Keratinocyte (primary cell): ENCODE data around the gene TACC2. TPM values are rescaled to one million over a fixed set of nuclear protein-coding genes. Genes with fewer than 3 reads are reported as not detected.

Experiments
- DNase-seq: peaks from one replicate; pipeline ENCODE4 v3.0.0-alpha.2; 2011; ENCODE audit warnings: low read depth, missing footprints, low spot score
- FAIRE-seq: peaks from 2 replicates; lab custom pipeline; 2011; peaks lifted over from hg19 to GRCh38; lab: Jason Lieb, UNC
- H2AFZ ChIP-seq: 2 replicates; pipeline ENCODE4 v1.6.0; 2012; ENCODE audit warnings: low read length, control low read depth, inconsistent platforms; ENCODE audit not compliant: control insufficient read depth
- H3K27ac ChIP-seq: 2 replicates; pipeline ENCODE4 v1.5.1; 2011; ENCODE audit warnings: low read length; ENCODE audit not compliant: control insufficient read depth, insufficient read depth
- H3K27me3 ChIP-seq: 3 replicates; pipeline ENCODE4 v1.6.0; 2011; ENCODE audit warnings: low read length; ENCODE audit not compliant: control insufficient read depth, insufficient read depth; ENCODE audit errors: extremely low read depth
- H3K36me3 ChIP-seq, 2 experiments: 2 replicates in 1 of 2; 3 replicates in 1 of 2; pipeline ENCODE4 v1.5.1; 2011; ENCODE audit warnings: low read length in 2 of 2, mild to moderate bottlenecking in 1 of 2; ENCODE audit not compliant: control insufficient read depth in 2 of 2, insufficient read depth in 2 of 2; ENCODE audit errors: extremely low read depth in 1 of 2
- H3K4me1 ChIP-seq: 3 replicates; pipeline ENCODE4 v1.5.1; 2011; ENCODE audit warnings: low read length; ENCODE audit not compliant: control insufficient read depth, insufficient read depth; ENCODE audit errors: extremely low read depth
- H3K4me2 ChIP-seq: 3 replicates; pipeline ENCODE4 v1.6.0; 2011; ENCODE audit warnings: low read depth, low read length; ENCODE audit not compliant: control insufficient read depth, insufficient read depth; ENCODE audit errors: extremely low read depth
- H3K4me3 ChIP-seq, 3 experiments: fragments of 200-600 bp in 1 of 3; sonication (generic) in 1 of 3; 2 replicates in 2 of 3; 3 replicates in 1 of 3; pipeline ENCODE4 v1.5.1; 2011 to 2016; ENCODE audit warnings: low read length in 3 of 3, mild to moderate bottlenecking in 3 of 3, control low read depth in 2 of 3, inconsistent platforms in 1 of 3, low read depth in 1 of 3, mixed read lengths in 1 of 3, mixed run types in 1 of 3, moderate library complexity in 1 of 3; ENCODE audit not compliant: control insufficient read depth in 2 of 3, insufficient read depth in 2 of 3; ENCODE audit errors: extremely low read depth in 1 of 3
- H3K79me2 ChIP-seq: 2 replicates; pipeline ENCODE4 v1.6.0; 2012; ENCODE audit warnings: low read length; ENCODE audit not compliant: control insufficient read depth, insufficient read depth
- H3K9ac ChIP-seq: 3 replicates; pipeline ENCODE4 v1.6.0; 2011; ENCODE audit warnings: low read length; ENCODE audit not compliant: control insufficient read depth, insufficient read depth; ENCODE audit errors: extremely low read depth
- H3K9me1 ChIP-seq: 3 replicates; pipeline ENCODE4 v1.6.0; 2011; ENCODE audit warnings: low read length; ENCODE audit not compliant: control insufficient read depth, insufficient read depth; ENCODE audit errors: extremely low read depth
- H3K9me3 ChIP-seq: 2 replicates; pipeline ENCODE4 v1.5.1; 2012; ENCODE audit warnings: low read depth, low read length; ENCODE audit not compliant: control insufficient read depth
- H4K20me1 ChIP-seq: 3 replicates; pipeline ENCODE4 v1.6.0; 2011; ENCODE audit warnings: low read length; ENCODE audit not compliant: control insufficient read depth, insufficient read depth; ENCODE audit errors: extremely low read depth
- EZH2 ChIP-seq: IDR thresholded peaks from one replicate; pipeline ENCODE4 v1.6.1; 2012; ENCODE audit warnings: inconsistent platforms, mild to moderate bottlenecking, low read length, moderate library complexity
- dilution Hi-C: fragments of 300-500 bp; cut with MboI; formaldehyde crosslinking; loops from one replicate; pipeline ENCODE4 v1.7.0; 2020; ENCODE audit warnings: low sequenced_read_pairs; ENCODE audit not compliant: extremely low pct_ligation_motif_present
- polyA plus RNA-seq, 5 experiments: library from polyadenylated mRNA; depleted of rRNA in 3 of 5; stranded (reverse) in 3 of 5; stranded (forward) in 1 of 5; unstranded in 1 of 5; fragments of >200 nt; gene quantifications; 1 replicate in 1 of 5; 2 replicates in 3 of 5; 3 replicates in 1 of 5; pipeline versions ENCODE4 v1.2.1 to v1.2.3, GENCODE V29; 2011 to 2012; ENCODE audit warnings: missing spikeins in 2 of 5, low read depth in 1 of 5, low replicate concordance in 1 of 5
- TF ChIP-seq, protein P1 (sequence below), 3 experiments: IDR thresholded peaks in 1 of 3; conservative IDR thresholded peaks in 1 of 3; optimal IDR thresholded peaks in 1 of 3; 2 replicates in 2 of 3; 3 replicates in 1 of 3; pipeline versions ENCODE3 to v1.5.1; 2011; ENCODE audit warnings: low read length in 3 of 3, mild to moderate bottlenecking in 3 of 3, moderate library complexity in 2 of 3, control low read depth in 1 of 3, inconsistent platforms in 1 of 3; ENCODE audit not compliant: insufficient read depth in 2 of 3; ENCODE audit errors: extremely low read depth in 1 of 3

TACC2 gene
- polyA plus RNA-seq, 1 donor (not counting 4 experiments of a cell fraction or from before 2014, with no cell fraction given) = 12.8 TPM

DNA sequence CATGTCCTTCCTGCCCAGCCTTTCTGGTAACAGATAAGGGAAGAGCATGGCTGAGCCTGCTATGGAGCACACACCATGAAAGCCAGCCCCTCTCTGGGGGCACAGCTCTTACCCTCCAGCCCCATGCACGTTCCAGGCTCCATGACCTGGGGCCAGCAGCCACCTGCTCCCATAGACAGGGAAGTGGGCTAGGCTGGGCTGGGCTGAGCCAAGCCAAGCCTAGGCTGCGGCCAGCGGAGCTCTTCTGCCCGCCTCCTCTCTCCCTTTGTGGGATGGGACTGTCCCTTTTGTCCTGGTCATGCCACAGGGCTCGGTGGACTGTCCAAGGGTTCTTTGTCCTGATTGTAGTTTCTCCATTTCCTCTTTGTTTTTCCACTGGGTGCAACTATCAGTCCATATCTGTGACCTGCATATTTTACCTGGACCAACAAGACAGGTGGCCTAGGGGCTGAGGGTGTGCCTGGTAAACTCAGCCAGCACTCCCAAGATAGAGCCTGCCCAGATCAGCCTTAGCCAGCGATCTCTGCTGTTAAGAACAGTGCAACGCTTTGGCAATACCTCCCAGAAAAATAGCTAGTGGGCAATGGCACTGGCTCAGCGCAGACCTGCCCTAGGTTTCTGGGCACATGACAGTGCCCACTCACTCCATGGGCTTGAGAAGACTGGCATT is 184.9 kb downstream of the TACC2 start:
- no peak overlapping the region for H3K9ac ChIP-seq
- no peaks in the 10 kb centered on the region for H3K27me3 ChIP-seq
- H2AFZ ChIP-seq = no peak overlapping the region
- no peak overlapping the region for H3K4me3 ChIP-seq
- no peak overlapping the region for H3K27ac ChIP-seq
- H3K9me1 ChIP-seq = no peaks in the 10 kb centered on the region
- H4K20me1 ChIP-seq = peaks cover 14% of the 10 kb centered on the region
- H3K4me1 ChIP-seq = no peaks in the 10 kb centered on the region
- peaks cover 0 to 1% of the 10 kb centered on the region in 2 experiments for H3K36me3 ChIP-seq
- H3K4me2 ChIP-seq = no peak overlapping the region
- H3K9me3 ChIP-seq = no peaks in the 10 kb centered on the region
- dilution Hi-C loops = no loop called here
- no peak for DNase-seq
- FAIRE-seq = no peak
- TF ChIP-seq EZH2 = no peak
- TF ChIP-seq, protein P1, sequence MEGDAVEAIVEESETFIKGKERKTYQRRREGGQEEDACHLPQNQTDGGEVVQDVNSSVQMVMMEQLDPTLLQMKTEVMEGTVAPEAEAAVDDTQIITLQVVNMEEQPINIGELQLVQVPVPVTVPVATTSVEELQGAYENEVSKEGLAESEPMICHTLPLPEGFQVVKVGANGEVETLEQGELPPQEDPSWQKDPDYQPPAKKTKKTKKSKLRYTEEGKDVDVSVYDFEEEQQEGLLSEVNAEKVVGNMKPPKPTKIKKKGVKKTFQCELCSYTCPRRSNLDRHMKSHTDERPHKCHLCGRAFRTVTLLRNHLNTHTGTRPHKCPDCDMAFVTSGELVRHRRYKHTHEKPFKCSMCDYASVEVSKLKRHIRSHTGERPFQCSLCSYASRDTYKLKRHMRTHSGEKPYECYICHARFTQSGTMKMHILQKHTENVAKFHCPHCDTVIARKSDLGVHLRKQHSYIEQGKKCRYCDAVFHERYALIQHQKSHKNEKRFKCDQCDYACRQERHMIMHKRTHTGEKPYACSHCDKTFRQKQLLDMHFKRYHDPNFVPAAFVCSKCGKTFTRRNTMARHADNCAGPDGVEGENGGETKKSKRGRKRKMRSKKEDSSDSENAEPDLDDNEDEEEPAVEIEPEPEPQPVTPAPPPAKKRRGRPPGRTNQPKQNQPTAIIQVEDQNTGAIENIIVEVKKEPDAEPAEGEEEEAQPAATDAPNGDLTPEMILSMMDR (optimal IDR thresholded peaks at IDR 0.05 in 1 of 3, IDR thresholded peaks at IDR 0.05 in 1 of 3, conservative IDR thresholded peaks at IDR 0.05 in 1 of 3; ENCODE audit: extremely low read depth in 1 of 3, insufficient read depth in 2 of 3, low read length in 3 of 3) = no peak
- no peaks in the 10 kb centered on the region for H3K79me2 ChIP-seq

DNA sequence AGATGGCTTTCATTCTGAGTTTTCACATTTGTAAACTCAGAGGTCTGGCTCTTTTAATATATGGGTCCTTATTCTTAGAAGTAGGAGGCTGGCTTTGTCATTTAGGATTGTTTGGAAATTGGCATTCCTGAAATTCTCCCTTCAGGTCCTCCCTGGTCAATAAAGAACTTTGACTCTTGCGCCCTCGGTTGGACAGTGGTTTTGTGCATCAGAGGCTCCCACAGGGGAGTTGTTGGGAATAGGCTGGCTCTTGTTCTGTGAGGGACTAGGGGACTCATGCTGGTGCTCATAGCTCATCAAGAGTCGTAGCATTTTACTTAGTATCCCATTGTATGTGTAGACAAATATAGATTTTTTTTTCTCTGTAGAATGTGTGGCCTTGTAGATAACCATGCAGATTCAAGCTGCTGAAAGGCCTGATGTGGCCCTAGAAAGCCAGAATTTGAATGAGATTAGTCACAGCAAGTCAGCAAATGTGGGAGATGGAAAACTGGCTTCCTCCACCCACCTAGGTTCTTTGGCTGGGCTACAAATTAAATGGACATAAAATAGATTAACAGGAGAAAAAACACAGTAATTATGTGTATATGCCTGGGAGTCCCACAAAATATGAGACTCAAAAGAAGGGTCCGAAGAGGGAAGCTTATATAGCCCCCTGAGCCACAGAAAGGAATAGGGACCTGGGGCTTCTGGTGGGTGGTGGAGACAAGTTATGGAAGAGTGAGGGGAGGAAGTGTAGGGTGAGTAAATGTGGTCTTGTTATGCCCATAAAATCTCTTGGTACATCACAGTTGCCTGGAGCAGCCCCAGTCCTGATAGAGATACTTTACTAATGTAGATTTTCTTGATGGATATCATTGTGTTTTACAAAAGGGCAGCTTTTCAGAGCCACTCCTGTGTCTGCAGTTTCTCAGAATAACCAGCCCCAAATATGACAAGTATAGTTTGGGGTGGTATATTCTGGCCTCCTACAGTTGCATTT is 187.6 kb downstream of the TACC2 start:
- Histone ChIP-seq H2AFZ (no peak overlapping the region), H4K20me1 (peaks cover 14% of the 10 kb centered on the region), H3K4me3 (no peak overlapping the region), H3K79me2 (no peaks in the 10 kb centered on the region), H3K27me3 (no peaks in the 10 kb centered on the region), H3K4me1 (no peaks in the 10 kb centered on the region), H3K9ac (no peak overlapping the region), H3K4me2 (no peak overlapping the region), H3K27ac (no peak overlapping the region), H3K9me3 (no peaks in the 10 kb centered on the region), H3K36me3 (peaks cover 0 to 3% of the 10 kb centered on the region in 2 experiments), H3K9me1 (no peaks in the 10 kb centered on the region)
- FAIRE-seq (no peak), DNase-seq (no peak)
- TF ChIP-seq EZH2 = no peak
- TF ChIP-seq, protein P1 (optimal IDR thresholded peaks at IDR 0.05 in 1 of 3, IDR thresholded peaks at IDR 0.05 in 1 of 3, conservative IDR thresholded peaks at IDR 0.05 in 1 of 3; ENCODE audit: extremely low read depth in 1 of 3, insufficient read depth in 2 of 3, low read length in 3 of 3) = no peak
- dilution Hi-C loops = no loop called here
